ENCODE data around the gene MEFV.
"Not testable (repeated sequence)": the region's sequence is repeated elsewhere in the genome, so short reads cannot be mapped to it uniquely, and the experiment has no call there.

Gene MEFV

GRCh38 chr16:3256146-3256865 is at the start of gene MEFV:
MEFV (minus strand) TSS chr16:3256633; CDS start chr16:3256587, 46 bp downstream.
- DNase-seq: no peak

- DNase-seq: no peak
Measured at GRCh38 chr16:3306078-3306477, 49.6 kb upstream of the MEFV start.

- no peak for DNase-seq
Measured at GRCh38 chr16:3305109-3306068, 49.0 kb upstream of the MEFV start, which contains the start of the genes TIGD7 and ZNF75A. TIGD7 (minus strand) TSS chr16:3305430; CDS start chr16:3300614, 4,816 bp downstream. ZNF75A (plus strand) TSS chr16:3305497; CDS start chr16:3308429, 2,932 bp downstream.

- DNase-seq: no peak
Measured at GRCh38 chr16:3304370-3304769, 47.9 kb upstream of the MEFV start.

- no peak for DNase-seq
Measured at GRCh38 chr16:3295783-3296182, 39.4 kb upstream of the MEFV start.

- no peak for DNase-seq
Measured at GRCh38 chr16:3295209-3295608, 38.8 kb upstream of the MEFV start.

GRCh38 chr16:3292604-3293003 is 36.2 kb upstream of the MEFV start:
- no peak for DNase-seq

- no peak for DNase-seq
Measured at GRCh38 chr16:3289998-3290673, 33.7 kb upstream of the MEFV start.

GRCh38 chr16:3285131-3285530 is 28.7 kb upstream of the MEFV start:
- no peak for DNase-seq

- no peak for DNase-seq
Measured at GRCh38 chr16:3283543-3284447, 27.4 kb upstream of the MEFV start.

GRCh38 chr16:3282730-3283542 is 26.5 kb upstream of the MEFV start, which contains the start of gene ZNF263:
ZNF263 (plus strand) TSS chr16:3283491; CDS start chr16:3283819, 328 bp downstream.
- no peak for DNase-seq

- no peak for DNase-seq
Measured at GRCh38 chr16:3282103-3282729, 25.8 kb upstream of the MEFV start.

- no peak for DNase-seq
Measured at GRCh38 chr16:3281222-3281820, 24.9 kb upstream of the MEFV start.

- no peak for DNase-seq
Measured at GRCh38 chr16:3276679-3277078, 20.2 kb upstream of the MEFV start.

- no peak for DNase-seq
Measured at GRCh38 chr16:3274947-3275346, 18.5 kb upstream of the MEFV start.

GRCh38 chr16:3274490-3274889 is 18.1 kb upstream of the MEFV start:
- DNase-seq: no peak

GRCh38 chr16:3271281-3271680 is 14.8 kb upstream of the MEFV start:
- DNase-seq: not testable (repeated sequence)

GRCh38 chr16:3270718-3271117 is 14.3 kb upstream of the MEFV start:
- not testable (repeated sequence) for DNase-seq

- no peak for DNase-seq
Measured at GRCh38 chr16:3268294-3268693, 11.9 kb upstream of the MEFV start.
